Measurements from ENCODE around the gene GPR158.

Gene GPR158

GRCh38 chr10:25398680-25399079, 223.9 kb downstream of the GPR158 start:
- no peak for DNase-seq (ENCODE audit: low read depth)

GRCh38 chr10:25405871-25406270, 231.1 kb downstream of the GPR158 start:
- peak; percentile 15 for DNase-seq (ENCODE audit: low read depth)

GRCh38 chr10:25417611-25418010, 242.8 kb downstream of the GPR158 start:
- DNase-seq (ENCODE audit: low read depth): no peak

- no peak for DNase-seq (ENCODE audit: low read depth)
Observed at GRCh38 chr10:25425776-25426175, 251.0 kb downstream of the GPR158 start.

GRCh38 chr10:25436431-25436830, 261.6 kb downstream of the GPR158 start:
- DNase-seq (ENCODE audit: low read depth): no peak

- no peak for DNase-seq (ENCODE audit: low read depth)
Observed at GRCh38 chr10:25441270-25441669, 266.5 kb downstream of the GPR158 start.

GRCh38 chr10:25444266-25444665, 269.5 kb downstream of the GPR158 start:
- DNase-seq (ENCODE audit: low read depth): no peak

- DNase-seq (ENCODE audit: low read depth): no peak
Observed at GRCh38 chr10:25451401-25451800, 276.6 kb downstream of the GPR158 start.

- no peak for DNase-seq (ENCODE audit: low read depth)
Observed at GRCh38 chr10:25453619-25454018, 278.8 kb downstream of the GPR158 start.

GRCh38 chr10:25455980-25456567, 281.3 kb downstream of the GPR158 start:
- DNase-seq (ENCODE audit: low read depth): no peak

GRCh38 chr10:25457552-25457951, 282.8 kb downstream of the GPR158 start:
- no peak for DNase-seq (ENCODE audit: low read depth)

GRCh38 chr10:25465582-25466372, 291.0 kb downstream of the GPR158 start:
- no peak for DNase-seq (ENCODE audit: low read depth)

- no peak for DNase-seq (ENCODE audit: low read depth)
Observed at GRCh38 chr10:25467881-25468280, 293.1 kb downstream of the GPR158 start.

- DNase-seq (ENCODE audit: low read depth): no peak
Observed at GRCh38 chr10:25481467-25481866, 306.7 kb downstream of the GPR158 start.

- no peak for DNase-seq (ENCODE audit: low read depth)
Observed at GRCh38 chr10:25483999-25484398, 309.2 kb downstream of the GPR158 start.

GRCh38 chr10:25487266-25487665, 312.5 kb downstream of the GPR158 start:
- DNase-seq (ENCODE audit: low read depth): no peak

- DNase-seq (ENCODE audit: low read depth): no peak
Observed at GRCh38 chr10:25492040-25492439, 317.2 kb downstream of the GPR158 start.

GRCh38 chr10:25492680-25493079, 317.9 kb downstream of the GPR158 start:
- no peak for DNase-seq (ENCODE audit: low read depth)

- peak; percentile 87 for DNase-seq (ENCODE audit: low read depth)
Observed at GRCh38 chr10:25493122-25493893, 318.5 kb downstream of the GPR158 start.

GRCh38 chr10:25497246-25497645, 322.4 kb downstream of the GPR158 start:
- DNase-seq (ENCODE audit: low read depth): no peak

GRCh38 chr10:25498645-25499044, 323.8 kb downstream of the GPR158 start:
- DNase-seq (ENCODE audit: low read depth): no peak

- no peak for DNase-seq (ENCODE audit: low read depth)
Observed at GRCh38 chr10:25501912-25502311, 327.1 kb downstream of the GPR158 start.

- no peak for DNase-seq (ENCODE audit: low read depth)
Observed at GRCh38 chr10:25502453-25502852, 327.7 kb downstream of the GPR158 start.
